Endodermal cell (in vitro differentiated cells): ENCODE measurements around the gene UBN1. TPM values are rescaled to one million over a fixed set of nuclear protein-coding genes. Genes with fewer than 3 reads are reported as not detected.

Experiments used
- DNase-seq: peaks from one replicate; pipeline ENCODE4 v3.0.0-alpha.2; 2017
- H3K27ac ChIP-seq: 2 replicates; pipeline ENCODE4 v1.5.1; 2013; ENCODE audit warnings: mild to moderate bottlenecking, low read depth, low read length, moderate library complexity
- H3K27me3 ChIP-seq: 2 replicates; pipeline ENCODE4 v1.6.1; 2013; ENCODE audit warnings: mild to moderate bottlenecking, low read length, moderate library complexity; ENCODE audit not compliant: insufficient read depth, control insufficient read depth, poor library complexity, severe bottlenecking
- H3K36me3 ChIP-seq: 2 replicates; pipeline ENCODE4 v1.7.0; 2013; ENCODE audit warnings: mild to moderate bottlenecking, low read length, moderate library complexity; ENCODE audit not compliant: control insufficient read depth, insufficient read depth
- H3K4me1 ChIP-seq: one replicate; pipeline ENCODE4 v1.7.0; 2013; ENCODE audit warnings: low read length; ENCODE audit not compliant: control insufficient read depth, insufficient read depth
- H3K4me3 ChIP-seq: 2 replicates; pipeline ENCODE4 v1.5.1; 2013; ENCODE audit warnings: mild to moderate bottlenecking, low read length, moderate library complexity
- H3K9ac ChIP-seq: 2 replicates; pipeline ENCODE4 v1.6.1; 2013; ENCODE audit warnings: mild to moderate bottlenecking, low read length, moderate library complexity; ENCODE audit not compliant: poor library complexity, severe bottlenecking; ENCODE audit errors: extremely low read depth
- H3K9me3 ChIP-seq: 2 replicates; pipeline ENCODE4 v1.6.1; 2013; ENCODE audit warnings: mild to moderate bottlenecking, low read length, moderate library complexity; ENCODE audit not compliant: control insufficient read depth
- H3K27ac Mint-ChIP-seq: 2 replicates; pipeline ENCODE4 v1.8.0; 2020; ENCODE audit warnings: mixed read lengths
- H3K27me3 Mint-ChIP-seq: 2 replicates; pipeline ENCODE4 v1.8.0; 2021; ENCODE audit warnings: mild to moderate bottlenecking, mixed read lengths; ENCODE audit not compliant: insufficient read depth
- H3K36me3 Mint-ChIP-seq: 2 replicates; pipeline ENCODE4 v1.8.0; 2020; ENCODE audit warnings: low read depth, mixed read lengths
- H3K4me1 Mint-ChIP-seq: 2 replicates; pipeline ENCODE4 v1.8.0; 2020; ENCODE audit warnings: mixed read lengths
- H3K4me3 Mint-ChIP-seq: 2 replicates; pipeline ENCODE4 v1.8.0; 2020; ENCODE audit warnings: mild to moderate bottlenecking, moderate library complexity, mixed read lengths
- H3K9me3 Mint-ChIP-seq: 2 replicates; pipeline ENCODE4 v1.8.0; 2020; ENCODE audit warnings: mild to moderate bottlenecking, mixed read lengths
- CTCF ChIP-seq: fragments of 200-600 bp; sonication (generic); conservative IDR thresholded peaks from 2 replicates; pipeline ENCODE4 v1.5.0; 2021; ENCODE audit warnings: antibody characterized with exemption, mild to moderate bottlenecking
- WGBS, 2 experiments: methylation state at CpG; one replicate each; pipeline versions ENCODE4 v1.1.5 to v1.1.7; 2013; ENCODE audit warnings: missing lambda C conversion rate in 2 of 2, mixed read lengths in 1 of 2; ENCODE audit not compliant: insufficient coverage in 1 of 2, insufficient read length in 1 of 2; 5-methylcytosine and 5-hydroxymethylcytosine counted together
- total RNA-seq, 2 donors: library from RNA; stranded (reverse); fragmentation: NEBNext Ultra II Directional in 1 of 2; extraction: Animal tissue kit (Norgen Biotek cat#: 25700) in 1 of 2; gene quantifications; 2 replicates in 1 of 2; 3 replicates in 1 of 2; pipeline ENCODE4 v1.2.1, GENCODE V29; 2021

The UBN1 gene
- total RNA-seq, 2 donors from 2014 or later: 36.8 to 46.7 TPM

GRCh38 chr16:4899474-4899846 lies 52.2 kb downstream of the UBN1 start:
- H3K36me3 Mint-ChIP-seq: peaks cover 67% of the 10 kb centered on the region

GRCh38 chr16:4900036-4900435 lies 52.8 kb downstream of the UBN1 start:
- no peaks in the 10 kb centered on the region for H3K36me3 ChIP-seq
- H3K4me3 ChIP-seq: no peak overlapping the region
- H3K27me3 Mint-ChIP-seq: no peaks in the 10 kb centered on the region
- H3K9me3 Mint-ChIP-seq: peaks cover 8% of the 10 kb centered on the region
- no peak overlapping the region for H3K4me3 Mint-ChIP-seq
- no peak overlapping the region for H3K27ac Mint-ChIP-seq
- H3K9me3 ChIP-seq: peaks cover 4% of the 10 kb centered on the region
- 91 to 93% methylated on average over 4 to 6 of the region's 8 CpGs for WGBS, 2 experiments
- no peak overlapping the region for H3K27ac ChIP-seq
- H3K4me1 ChIP-seq: no peaks in the 10 kb centered on the region
- H3K27me3 ChIP-seq: no peaks in the 10 kb centered on the region
- H3K9ac ChIP-seq: no peak overlapping the region
- H3K36me3 Mint-ChIP-seq: peaks cover 68% of the 10 kb centered on the region
- TF ChIP-seq CTCF: no peak
- no peak for DNase-seq
- H3K4me1 Mint-ChIP-seq: no peaks in the 10 kb centered on the region

More at GRCh38 chr16:4899474-4899846, 52.2 kb downstream of the UBN1 start:
- no peak overlapping the region for H3K9ac ChIP-seq
- no peak for DNase-seq
- Mint-ChIP-seq H3K4me1 (no peaks in the 10 kb centered on the region), H3K27ac (no peak overlapping the region), H3K9me3 (peaks cover 8% of the 10 kb centered on the region), H3K4me3 (no peak overlapping the region), H3K27me3 (no peaks in the 10 kb centered on the region)
- H3K27ac ChIP-seq: no peak overlapping the region
- H3K4me1 ChIP-seq: no peaks in the 10 kb centered on the region
- no peak for TF ChIP-seq CTCF
- H3K27me3 ChIP-seq: no peaks in the 10 kb centered on the region
- WGBS, 2 experiments: 86 to 93% methylated on average over 6 of the region's 6 CpGs
- peaks cover 4% of the 10 kb centered on the region for H3K9me3 ChIP-seq
- no peaks in the 10 kb centered on the region for H3K36me3 ChIP-seq
- no peak overlapping the region for H3K4me3 ChIP-seq

GRCh38 chr16:4900750-4901149 lies 53.5 kb downstream of the UBN1 start:
- peaks cover 4% of the 10 kb centered on the region for H3K9me3 ChIP-seq
- Mint-ChIP-seq H3K9me3 (peaks cover 8% of the 10 kb centered on the region), H3K4me1 (no peaks in the 10 kb centered on the region), H3K27ac (no peak overlapping the region), H3K36me3 (peaks cover 70% of the 10 kb centered on the region), H3K27me3 (no peaks in the 10 kb centered on the region), H3K4me3 (no peak overlapping the region)
- no peaks in the 10 kb centered on the region for H3K27me3 ChIP-seq
- no peak for TF ChIP-seq CTCF
- no peak for DNase-seq
- no peak overlapping the region for H3K27ac ChIP-seq
- H3K9ac ChIP-seq: no peak overlapping the region
- H3K36me3 ChIP-seq: no peaks in the 10 kb centered on the region
- H3K4me3 ChIP-seq: no peak overlapping the region
- no peaks in the 10 kb centered on the region for H3K4me1 ChIP-seq
- 91 to 100% methylated on average over 3 to 11 of the region's 11 CpGs for whole genome bisulfite sequencing, 2 experiments
